SK-N-MC (cell line): Measurements from ENCODE around the gene MSL3B.
A peak's percentile ranks its signal among the peaks of the same experiment; 100 is the strongest.

ENCODE experiments used
- DNase-seq: peaks from one replicate; pipeline ENCODE4 v3.0.0-alpha.2; 2011; ENCODE audit warnings: low read depth, low spot score
- H3K27ac ChIP-seq: fragments of 200-600 bp; sonication (generic); 2 replicates; pipeline ENCODE4 v1.5.1; 2016; ENCODE audit warnings: mixed run types
- H3K36me3 ChIP-seq: fragments of 200-600 bp; sonication (generic); 2 replicates; pipeline ENCODE4 v1.6.1; 2017; ENCODE audit warnings: antibody characterized with exemption, low read length, mixed read lengths; ENCODE audit not compliant: insufficient read depth
- H3K4me3 ChIP-seq: fragments of 200-600 bp; sonication (generic); 2 replicates; pipeline ENCODE4 v1.5.1; 2016
- H3K9ac ChIP-seq: fragments of 200-600 bp; sonication (generic); 2 replicates; pipeline ENCODE4 v1.8.0; 2017; ENCODE audit warnings: mixed run types, mixed read lengths; ENCODE audit not compliant: insufficient read length
- H3K9me3 ChIP-seq: fragments of 200-600 bp; sonication (generic); 2 replicates; pipeline ENCODE4 v1.6.1; 2017; ENCODE audit warnings: low read depth, mild to moderate bottlenecking, antibody characterized with exemption, low read length, moderate library complexity, mixed read lengths
- EZH2 ChIP-seq: fragments of 200-600 bp; sonication (generic); IDR thresholded peaks from one replicate; pipeline ENCODE4 v1.6.1; 2017; ENCODE audit warnings: antibody characterized with exemption
- FOXP2 ChIP-seq: optimal IDR thresholded peaks from 2 replicates; pipeline ENCODE3; 2011; ENCODE audit warnings: mild to moderate bottlenecking, moderate library complexity; ENCODE audit not compliant: insufficient read depth; ENCODE audit errors: extremely low read length, control extremely low read depth
- POLR2AphosphoS5 ChIP-seq: IDR thresholded peaks from 2 replicates; pipeline ENCODE4 v1.6.1; 2012; ENCODE audit warnings: mild to moderate bottlenecking, low read depth, low read length, borderline replicate concordance

Gene MSL3B

DNA sequence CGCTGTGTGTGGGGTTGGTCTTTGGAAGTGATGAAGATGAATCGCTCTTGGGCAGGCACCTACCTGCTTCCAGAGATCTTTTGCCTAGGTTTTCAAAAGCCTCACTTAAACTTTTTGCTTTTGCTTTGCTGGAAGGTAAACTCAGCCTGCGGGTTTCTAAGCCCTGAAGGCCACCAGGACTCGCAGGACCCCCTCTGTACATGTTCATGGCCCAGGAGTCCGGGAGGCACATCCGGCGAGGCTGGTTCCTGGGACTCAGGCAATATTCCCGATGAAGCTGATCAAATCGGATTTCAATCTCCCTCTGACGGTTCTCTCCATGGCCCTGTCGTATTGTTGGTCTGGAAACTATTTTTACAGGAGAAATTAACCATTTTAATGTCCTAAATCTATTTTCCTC lies 27.0 kb downstream of the MSL3B start:
- Histone ChIP-seq H3K36me3 (peaks cover 100% of the 10 kb centered on the region), H3K9me3 (no peaks in the 10 kb centered on the region), H3K9ac (no peak overlapping the region), H3K27ac (no peak overlapping the region), H3K4me3 (no peak overlapping the region)
- DNase-seq, result no peak
- TF ChIP-seq POLR2AphosphoS5, result 0 out of 2 replicates have a peak, but pooled peaks have one; percentile 5
- no peak for TF ChIP-seq EZH2

DNA sequence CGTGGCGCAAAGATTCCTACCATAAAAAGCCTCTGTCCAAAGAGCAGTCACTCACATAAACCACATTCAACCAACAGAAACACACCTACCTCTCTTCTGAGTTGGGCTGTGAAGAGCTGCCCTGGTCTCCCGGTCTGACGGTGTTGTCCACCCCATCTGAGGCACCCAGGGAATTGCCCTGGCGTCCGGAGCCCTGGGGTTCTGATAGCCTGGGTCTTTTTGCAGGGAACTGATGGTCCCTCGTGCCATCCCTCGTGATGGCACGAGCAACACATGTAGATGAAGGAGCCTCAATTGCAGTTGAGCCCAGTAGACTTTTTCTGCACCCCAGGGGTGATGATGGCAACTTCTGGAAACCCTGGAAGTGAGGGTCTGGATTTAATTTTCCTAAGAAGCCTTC lies 27.7 kb downstream of the MSL3B start:
- Histone ChIP-seq H3K4me3 (no peak overlapping the region), H3K36me3 (peaks cover 100% of the 10 kb centered on the region), H3K27ac (no peak overlapping the region), H3K9me3 (no peaks in the 10 kb centered on the region), H3K9ac (no peak overlapping the region)
- TF ChIP-seq POLR2AphosphoS5, result no peak
- TF ChIP-seq FOXP2, result no peak
- no peak for TF ChIP-seq EZH2
- DNase-seq, result no peak

DNA sequence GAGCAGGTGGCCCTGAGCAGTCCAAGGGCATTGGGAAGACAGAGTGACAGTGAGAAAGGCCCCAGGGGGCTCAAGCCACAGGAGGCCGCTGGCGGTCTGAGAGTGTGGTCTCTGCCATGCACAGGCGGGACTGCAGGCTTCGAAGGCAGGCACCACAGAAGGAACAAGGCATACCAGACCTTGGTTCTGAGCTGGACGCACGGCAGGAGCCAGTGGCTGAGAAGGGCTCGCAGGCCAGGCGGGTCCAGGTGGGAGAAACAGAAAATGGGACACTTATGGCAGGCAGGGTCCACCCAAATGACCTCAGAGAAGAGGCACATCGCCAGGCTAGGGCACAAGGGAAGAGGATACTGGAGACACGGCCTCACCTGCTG lies 28.8 kb downstream of the MSL3B start:
- Histone ChIP-seq H3K36me3 (peaks cover 100% of the 10 kb centered on the region), H3K4me3 (no peak overlapping the region), H3K9ac (no peak overlapping the region), H3K27ac (no peak overlapping the region), H3K9me3 (no peaks in the 10 kb centered on the region)
- no peak for TF ChIP-seq EZH2
- no peak for TF ChIP-seq FOXP2
- no peak for TF ChIP-seq POLR2AphosphoS5
- DNase-seq, result no peak

DNA sequence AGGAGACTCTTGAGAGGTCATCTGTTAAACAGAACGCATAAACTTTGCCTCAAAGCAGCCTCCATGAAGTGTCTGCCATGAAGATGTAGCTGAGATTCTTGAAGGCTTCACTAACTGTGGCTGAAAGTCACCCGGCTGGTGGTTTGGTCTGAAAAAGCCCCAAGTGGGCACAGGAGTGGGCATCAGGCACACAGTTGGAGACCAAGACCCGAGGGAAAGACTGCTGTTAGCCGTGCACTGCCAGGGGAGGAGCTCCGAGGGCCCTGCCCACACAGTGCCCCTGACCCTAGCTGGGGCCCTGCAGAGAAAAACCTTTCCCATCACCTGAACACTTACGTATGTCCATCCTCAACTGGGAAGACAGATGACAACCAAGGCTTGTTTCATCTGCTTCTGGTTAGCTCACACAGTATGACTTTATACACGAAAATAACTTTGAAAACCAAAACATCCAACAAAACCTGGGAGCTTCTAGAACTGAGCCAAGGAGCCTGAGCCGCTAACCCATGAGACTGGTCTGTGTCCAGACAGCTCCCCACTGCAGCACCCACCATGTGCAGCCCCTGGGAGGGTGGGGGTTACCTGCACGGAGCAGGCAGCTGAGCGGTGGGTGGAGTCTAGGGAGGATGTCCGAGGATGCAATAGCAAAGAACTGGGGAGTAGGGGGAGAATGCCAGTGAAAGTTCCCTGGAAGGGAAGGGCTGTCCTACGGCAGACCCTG lies 29.3 kb downstream of the MSL3B start:
- Histone ChIP-seq H3K9me3 (no peaks in the 10 kb centered on the region), H3K4me3 (no peak overlapping the region), H3K27ac (peak overlapping the region; percentile 56; the same call in 1 of the 2 replicates), H3K9ac (no peak overlapping the region), H3K36me3 (peaks cover 100% of the 10 kb centered on the region)
- no peak for DNase-seq
- TF ChIP-seq EZH2 (no peak), POLR2AphosphoS5 (no peak)

DNA sequence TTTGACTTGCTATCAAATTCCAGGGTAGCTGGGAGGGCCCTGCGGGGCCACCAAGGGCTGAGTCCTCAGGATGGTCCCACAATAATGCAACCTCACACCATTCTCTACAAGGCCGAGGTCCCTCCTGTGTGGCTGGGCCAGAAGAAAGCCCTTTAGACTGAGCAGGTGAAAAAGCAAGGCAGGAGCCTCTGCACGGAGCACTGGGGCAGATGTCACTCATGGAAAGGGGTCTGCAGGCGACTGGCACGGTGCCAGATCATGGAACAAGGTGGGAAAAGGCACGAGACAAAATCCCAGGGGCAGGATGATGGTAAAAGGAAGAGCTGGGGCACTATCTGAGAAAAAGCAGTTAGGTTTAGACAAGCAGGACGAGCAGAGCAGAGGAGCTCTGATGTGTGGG lies 29.9 kb downstream of the MSL3B start:
- H3K4me3 ChIP-seq, result no peak overlapping the region
- H3K9me3 ChIP-seq, result no peaks in the 10 kb centered on the region
- no peak for TF ChIP-seq EZH2
- peaks cover 96% of the 10 kb centered on the region for H3K36me3 ChIP-seq
- H3K9ac ChIP-seq, result no peak overlapping the region
- peak overlapping the region; percentile 56 for H3K27ac ChIP-seq
- DNase-seq, result no peak

DNA sequence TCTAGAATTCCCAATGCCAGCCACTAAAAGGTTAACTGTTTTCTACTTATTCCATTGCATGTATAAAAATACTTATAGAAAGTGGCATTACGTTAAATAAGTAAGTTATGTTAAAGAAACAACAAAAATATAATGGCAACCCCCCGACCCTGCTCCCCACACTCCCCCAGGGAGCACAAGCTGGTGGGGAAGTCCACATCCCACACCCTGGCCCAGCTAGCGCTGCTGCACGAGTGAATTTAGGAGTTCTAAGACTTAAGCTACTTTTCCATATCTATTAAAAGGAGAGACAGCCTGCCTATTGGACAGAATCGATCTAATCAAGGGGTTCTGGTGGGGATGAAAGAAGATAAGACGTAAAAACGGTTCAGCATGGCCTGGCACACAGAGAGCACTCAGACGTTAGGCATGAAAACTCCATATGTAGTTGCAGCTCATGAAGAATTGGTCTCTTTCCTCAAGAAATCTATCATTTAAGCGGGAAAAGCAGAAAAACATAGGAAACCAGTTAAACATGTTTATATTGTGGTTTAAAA lies 30.4 kb downstream of the MSL3B start:
- TF ChIP-seq FOXP2 (no peak), EZH2 (no peak), POLR2AphosphoS5 (no peak)
- H3K9me3 ChIP-seq, result no peaks in the 10 kb centered on the region
- H3K36me3 ChIP-seq, result peaks cover 91% of the 10 kb centered on the region
- H3K4me3 ChIP-seq, result no peak overlapping the region
- no peak overlapping the region for H3K9ac ChIP-seq
- peak overlapping the region; percentile 56 for H3K27ac ChIP-seq
- DNase-seq, result no peak

DNA sequence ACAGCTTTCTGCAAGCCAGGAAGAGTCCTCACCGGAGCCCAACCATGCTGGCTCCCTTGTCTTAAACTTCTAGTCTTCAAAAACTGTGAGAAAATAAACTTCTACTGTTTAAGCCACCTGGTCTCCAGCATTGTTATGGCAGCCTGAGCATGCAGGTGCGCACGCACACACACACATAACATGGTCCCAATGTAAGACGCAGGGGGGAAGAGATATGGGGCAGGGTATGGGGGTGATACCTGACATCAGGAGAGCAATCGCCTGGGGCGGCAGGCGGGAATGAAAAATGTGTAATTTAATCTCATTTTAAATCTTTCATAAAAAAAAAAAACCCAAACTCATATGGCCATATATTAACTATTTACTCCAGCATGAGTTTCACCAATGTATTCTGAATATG lies 31.8 kb downstream of the MSL3B start:
- no peak for DNase-seq
- Histone ChIP-seq H3K9me3 (no peaks in the 10 kb centered on the region), H3K9ac (no peak overlapping the region), H3K4me3 (no peak overlapping the region), H3K36me3 (peaks cover 77% of the 10 kb centered on the region), H3K27ac (no peak overlapping the region)
- TF ChIP-seq FOXP2 (no peak), POLR2AphosphoS5 (no peak), EZH2 (no peak)

DNA sequence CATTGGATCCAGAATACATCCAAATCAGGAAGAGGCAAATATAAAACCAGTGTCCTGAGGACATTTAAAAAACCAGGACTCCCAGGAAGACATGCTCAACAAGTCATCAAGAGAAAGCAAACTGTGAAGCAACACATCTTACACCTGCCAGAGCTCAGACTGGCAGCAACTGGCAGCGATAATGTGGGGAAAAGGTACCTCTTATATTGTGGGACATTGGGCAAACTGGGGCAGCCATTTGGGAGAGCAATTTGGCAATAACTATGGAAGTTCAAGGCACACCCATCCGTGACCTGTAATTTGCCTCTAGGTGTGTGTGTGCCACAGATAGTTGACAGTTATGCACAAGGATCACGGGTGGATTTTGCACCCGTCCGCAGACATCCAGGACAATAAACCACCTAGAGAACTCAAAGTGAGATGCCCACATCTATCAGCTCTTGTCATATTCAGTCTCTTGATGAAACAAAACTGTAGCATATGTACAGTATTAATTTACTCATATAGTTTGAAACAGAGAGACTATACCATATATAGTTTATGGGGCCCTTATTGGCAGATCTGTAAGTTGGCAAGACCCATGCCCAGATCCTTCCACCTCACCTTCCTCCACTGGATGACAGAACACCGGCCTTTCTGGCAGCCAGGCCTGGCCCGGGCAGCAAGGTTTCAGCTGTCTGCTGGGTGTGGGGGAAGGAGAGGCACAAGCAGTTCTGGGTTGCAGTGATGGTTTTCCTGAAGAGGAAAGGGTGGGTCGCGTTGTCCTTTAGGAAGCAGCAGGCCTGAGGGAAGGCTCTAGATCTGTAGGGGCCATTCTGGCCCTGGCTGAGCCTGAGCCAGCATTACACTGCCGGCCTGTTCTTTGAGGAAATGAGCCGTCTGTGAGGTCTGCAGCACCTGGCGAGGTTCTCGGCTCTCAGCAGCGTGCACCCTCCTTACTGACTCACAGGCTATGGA lies 32.7 kb downstream of the MSL3B start:
- H3K27ac ChIP-seq, result peak overlapping the region; percentile 75; the same call in 1 of the 2 replicates
- no peak overlapping the region for H3K4me3 ChIP-seq
- TF ChIP-seq FOXP2 (no peak), POLR2AphosphoS5 (no peak; the same call in 1 of the 2 replicates), EZH2 (no peak)
- no peak for DNase-seq
- no peaks in the 10 kb centered on the region for H3K9me3 ChIP-seq
- peaks cover 68% of the 10 kb centered on the region for H3K36me3 ChIP-seq
- no peak overlapping the region for H3K9ac ChIP-seq
